Liver (tissue), 9 donors: ENCODE data around the gene PLAAT4. TPM values are rescaled to one million over a fixed set of nuclear protein-coding genes. Genes with fewer than 3 reads are reported as not detected.

Experiments
- DNase-seq: peaks from one replicate; pipeline ENCODE4 v3.0.0-alpha.2; 2017; ENCODE audit warnings: low spot score
- H3K27ac ChIP-seq, 2 donors: one replicate each; pipeline ENCODE4 v1.7.0; 2013; ENCODE audit warnings: inconsistent platforms in 2 of 2, low read length in 2 of 2, control low read depth in 1 of 2, low read depth in 1 of 2, mild to moderate bottlenecking in 1 of 2
- H3K27me3 ChIP-seq, 4 donors: one replicate each; pipeline versions ENCODE4 v1.6.1 to v1.7.0; 2013; ENCODE audit warnings: low read length in 3 of 4, inconsistent platforms in 1 of 4, mild to moderate bottlenecking in 1 of 4, moderate library complexity in 1 of 4; ENCODE audit not compliant: control insufficient read depth in 4 of 4, insufficient read depth in 4 of 4
- H3K36me3 ChIP-seq, 4 donors: one replicate each; pipeline versions ENCODE4 v1.6.1 to v1.7.0; 2013; ENCODE audit warnings: low read length in 3 of 4, mild to moderate bottlenecking in 3 of 4, low read depth in 1 of 4, moderate library complexity in 1 of 4; ENCODE audit not compliant: control insufficient read depth in 4 of 4, insufficient read depth in 3 of 4
- H3K4me1 ChIP-seq, 4 donors: one replicate each; pipeline versions ENCODE4 v1.6.1 to v1.7.0; 2013; ENCODE audit warnings: low read length in 3 of 4, mild to moderate bottlenecking in 3 of 4, moderate library complexity in 1 of 4; ENCODE audit not compliant: control insufficient read depth in 4 of 4, insufficient read depth in 4 of 4
- H3K4me3 ChIP-seq, 3 donors: one replicate each; pipeline versions ENCODE4 v1.6.1 to v1.7.0; 2013; ENCODE audit warnings: low read length in 3 of 3, control low read depth in 1 of 3, low read depth in 1 of 3, mild to moderate bottlenecking in 1 of 3
- H3K9ac ChIP-seq, 2 donors: one replicate each; pipeline ENCODE4 v1.7.0; 2013; ENCODE audit warnings: low read length in 2 of 2, mild to moderate bottlenecking in 2 of 2, moderate library complexity in 2 of 2, control low read depth in 1 of 2, low read depth in 1 of 2
- H3K9me3 ChIP-seq, 4 donors: one replicate each; pipeline versions ENCODE4 v1.6.1 to v1.7.0; 2013; ENCODE audit warnings: low read length in 3 of 4; ENCODE audit not compliant: control insufficient read depth in 4 of 4
- ATF3 ChIP-seq: IDR thresholded peaks from 2 replicates; pipeline ENCODE4 v1.6.1; 2016; ENCODE audit warnings: antibody characterized with exemption
- CTCF ChIP-seq: fragments of 150-350 bp; IDR thresholded peaks from 2 replicates; pipeline ENCODE4 v1.5.1; 2017; ENCODE audit warnings: improper control_type of control experiment, low read depth, low read length; ENCODE audit not compliant: missing input control
- EGR1 ChIP-seq, 2 donors: IDR thresholded peaks; 2 replicates each; pipeline ENCODE4 v1.6.1; 2016 to 2018; ENCODE audit warnings: antibody characterized with exemption in 2 of 2, low read depth in 2 of 2
- FOXA1 ChIP-seq: IDR thresholded peaks from 2 replicates; pipeline ENCODE4 v1.6.1; 2016; ENCODE audit warnings: antibody characterized with exemption
- FOXA2 ChIP-seq: IDR thresholded peaks from 2 replicates; pipeline ENCODE4 v1.6.1; 2016; ENCODE audit warnings: antibody characterized with exemption
- GABPA ChIP-seq, 2 donors: IDR thresholded peaks in 1 of 2; conservative IDR thresholded peaks in 1 of 2; 2 replicates each; pipeline ENCODE4 v1.6.1; 2016; ENCODE audit warnings: antibody characterized with exemption in 2 of 2, mild to moderate bottlenecking in 1 of 2, moderate library complexity in 1 of 2
- HNF4A ChIP-seq, 2 donors: conservative IDR thresholded peaks; 2 replicates each; pipeline ENCODE4 v1.6.1; 2016; ENCODE audit warnings: antibody characterized with exemption in 2 of 2, mild to moderate bottlenecking in 2 of 2
- HNF4G ChIP-seq: IDR thresholded peaks from 2 replicates; pipeline ENCODE4 v1.6.1; 2016; ENCODE audit warnings: antibody characterized with exemption
- JUND ChIP-seq, 2 donors: IDR thresholded peaks; 2 replicates each; pipeline ENCODE4 v1.6.1; 2016; ENCODE audit warnings: antibody characterized with exemption in 2 of 2
- NR2F2 ChIP-seq: IDR thresholded peaks from 2 replicates; pipeline ENCODE4 v1.6.1; 2016; ENCODE audit warnings: antibody characterized with exemption
- RXRA ChIP-seq, 2 donors: IDR thresholded peaks; 2 replicates each; pipeline ENCODE4 v1.6.1; 2017 to 2018; ENCODE audit warnings: antibody characterized with exemption in 2 of 2, mild to moderate bottlenecking in 1 of 2
- SP1 ChIP-seq: IDR thresholded peaks from 2 replicates; pipeline ENCODE4 v1.6.1; 2018; ENCODE audit warnings: antibody characterized with exemption, mild to moderate bottlenecking
- YY1 ChIP-seq: IDR thresholded peaks from 2 replicates; pipeline ENCODE4 v1.6.1; 2016; ENCODE audit warnings: antibody characterized with exemption, mild to moderate bottlenecking
- ZBTB33 ChIP-seq: IDR thresholded peaks from 2 replicates; pipeline ENCODE4 v1.6.1; 2016; ENCODE audit warnings: antibody characterized with exemption
- WGBS: extraction: QIAGEN DNeasy Blood & Tissue Kit; methylation state at CpG from one replicate; pipeline ENCODE4 v1.1.7; 2013; 5-methylcytosine and 5-hydroxymethylcytosine counted together
- polyA plus RNA-seq, 2 donors: library from polyadenylated mRNA; stranded (reverse) in 1 of 2; unstranded in 1 of 2; fragments of 200-250 nt in 1 of 2; fragments of >200 nt in 1 of 2; fragmentation: Nextera tagmentation in 1 of 2; extraction: Ambion mirVana in 1 of 2; gene quantifications; one replicate each; pipeline versions ENCODE4 v1.2.1 to v1.2.3, GENCODE V29; 2013 to 2015
- total RNA-seq, 2 donors: library from RNA; depleted of rRNA; stranded (reverse); fragments of >200 nt; gene quantifications; one replicate each; pipeline ENCODE4 v1.2.3, GENCODE V29; 2014
- donor health status: healthy.
- donor health status: healthy.
- donor health status: healthy.
- donor health status: healthy.
- donor health status: healthy.

Gene PLAAT4
- total and polyA plus RNA-seq, 4 donors, result 4.4 to 86.4 (median 44.8) TPM

GRCh38 chr11:63510360-63511047, 26.1 kb upstream of the PLAAT4 start (continued):
- peak; percentile 47 for TF ChIP-seq HNF4G
- TF ChIP-seq JUND (IDR thresholded peaks at IDR 0.05), result no peak
- peak; percentile 95 to 97 for TF ChIP-seq HNF4A (conservative IDR thresholded peaks at IDR 0.05)
- TF ChIP-seq NR2F2, result no peak
- TF ChIP-seq FOXA1, result no peak
- TF ChIP-seq EGR1 (IDR thresholded peaks at IDR 0.05; ENCODE audit: low read depth in 2 of 2), result no peak
- peak; percentile 77 for TF ChIP-seq SP1
- TF ChIP-seq YY1, result peak; percentile 82
- TF ChIP-seq FOXA2, result no peak
- TF ChIP-seq GABPA (IDR thresholded peaks at IDR 0.05 in 1 of 2, conservative IDR thresholded peaks at IDR 0.05 in 1 of 2), result peak in 1 of 2 donors; percentile 18

- TF ChIP-seq NR2F2, result no peak
- no peak for TF ChIP-seq FOXA2
- peak in 1 of 2 donors; percentile 13 for TF ChIP-seq HNF4A (conservative IDR thresholded peaks at IDR 0.05)
- peak; percentile 21 for TF ChIP-seq CTCF
- TF ChIP-seq FOXA1, result no peak
- H3K36me3 ChIP-seq, result no peaks in the 10 kb centered on the region
- no peak overlapping the region for H3K4me3 ChIP-seq
- no peaks in the 10 kb centered on the region for H3K9me3 ChIP-seq
- 65% methylated on average over 11 of the region's 11 CpGs for WGBS
- H3K27ac ChIP-seq, result no peak overlapping the region
- peaks cover 4 to 29% (median 19%) of the 10 kb centered on the region in 4 donors for H3K4me1 ChIP-seq
- DNase-seq, result no peak
- no peaks in the 10 kb centered on the region for H3K27me3 ChIP-seq
- no peak overlapping the region for H3K9ac ChIP-seq
Observed at GRCh38 chr11:63511048-63511748, 25.4 kb upstream of the PLAAT4 start.

- Histone ChIP-seq H3K4me3 (no peak overlapping the region), H3K27me3 (no peaks in the 10 kb centered on the region), H3K9ac (no peak overlapping the region), H3K36me3 (no peaks in the 10 kb centered on the region), H3K9me3 (no peaks in the 10 kb centered on the region), H3K4me1 (peaks cover 4 to 27% (median 19%) of the 10 kb centered on the region in 4 donors), H3K27ac (no peak overlapping the region)
- 67% methylated on average over 7 of the region's 7 CpGs for WGBS
- no peak for DNase-seq
- TF ChIP-seq JUND (IDR thresholded peaks at IDR 0.05), result no peak
- peak in 1 of 2 donors; percentile 37 for TF ChIP-seq RXRA (IDR thresholded peaks at IDR 0.05)
Observed at GRCh38 chr11:63512816-63513215, 23.8 kb upstream of the PLAAT4 start.

- TF ChIP-seq ZBTB33 (no peak), NR2F2 (no peak), ATF3 (no peak)
- Histone ChIP-seq H3K4me1 (peaks cover 0 to 7% (median 5%) of the 10 kb centered on the region in 4 donors), H3K4me3 (no peak overlapping the region), H3K9me3 (no peaks in the 10 kb centered on the region), H3K9ac (no peak overlapping the region), H3K27ac (no peak overlapping the region), H3K27me3 (no peaks in the 10 kb centered on the region), H3K36me3 (no peaks in the 10 kb centered on the region)
- DNase-seq, result no peak
- WGBS, result 97% methylated on average over 6 of the region's 6 CpGs
Observed at GRCh38 chr11:63516109-63516508, 20.5 kb upstream of the PLAAT4 start.
